MCF 10A (cell line): Measurements from ENCODE around the gene CETP. TPM values are rescaled to one million over a fixed set of nuclear protein-coding genes. Genes with fewer than 3 reads are reported as not detected.

Experiments used
- BruUV-seq: library from RNA; stranded (reverse); fragments of 400-500 nt; replicated peaks from 2 replicates; lab custom pipeline; 2021; lab: Mats Ljungman, UMichigan
- CTCF ChIA-PET: fragments of 300-600 bp; sonication (Branson Sonifier 250); formaldehyde crosslinking; extraction: SDS; loops from one replicate; lab custom pipeline; 2021; ENCODE audit warnings: antibody characterized with exemption, inconsistent platforms; lab: Yijun Ruan, JAX
- POLR2A ChIA-PET: fragments of 300-600, 350-650 bp; sonication (Branson Sonifier 250); formaldehyde crosslinking; extraction: SDS; loops from one replicate; lab custom pipeline; 2020; ENCODE audit warnings: antibody characterized with exemption, inconsistent platforms; lab: Yijun Ruan, JAX
- DNase-seq: peaks from one replicate; pipeline ENCODE4 v3.0.0-alpha.2; 2018; ENCODE audit not compliant: unreplicated experiment
- H3K27ac Mint-ChIP-seq: one replicate; pipeline ENCODE4 v1.8.0; 2022; ENCODE audit warnings: mild to moderate bottlenecking, low read depth, mixed read lengths; ENCODE audit not compliant: unreplicated experiment
- H3K27me3 Mint-ChIP-seq: one replicate; pipeline ENCODE4 v1.8.0; 2022; ENCODE audit warnings: mixed read lengths; ENCODE audit not compliant: insufficient read depth, unreplicated experiment
- H3K36me3 Mint-ChIP-seq: one replicate; pipeline ENCODE4 v1.8.0; 2022; ENCODE audit warnings: mild to moderate bottlenecking, moderate library complexity, mixed read lengths; ENCODE audit not compliant: insufficient read depth, unreplicated experiment
- H3K4me1 Mint-ChIP-seq: one replicate; pipeline ENCODE4 v1.8.0; 2022; ENCODE audit warnings: mixed read lengths; ENCODE audit not compliant: insufficient read depth, unreplicated experiment
- H3K4me3 Mint-ChIP-seq: one replicate; pipeline ENCODE4 v1.8.0; 2022; ENCODE audit warnings: mild to moderate bottlenecking, moderate library complexity, mixed read lengths; ENCODE audit not compliant: unreplicated experiment
- H3K9me3 Mint-ChIP-seq: one replicate; pipeline ENCODE4 v1.8.0; 2022; ENCODE audit warnings: mixed read lengths; ENCODE audit not compliant: unreplicated experiment
- intact Hi-C: fragments of 100-400 bp; cut with micrococcal nuclease; formaldehyde crosslinking; loops from 2 replicates; pipeline ENCODE4 v1.14.1; 2022
- total RNA-seq: library from RNA; stranded (reverse); gene quantifications from 2 replicates; pipeline ENCODE4 v1.2.3, GENCODE V29; 2022
- TF ChIP-seq, protein P1 (sequence below): fragments of 200-600 bp; IDR thresholded peaks from one replicate; pipeline ENCODE4 v1.8.0; 2022; ENCODE audit warnings: antibody characterized with exemption, mild to moderate bottlenecking; ENCODE audit not compliant: unreplicated experiment

Gene CETP
- total RNA-seq, 1 experiment from 2014 or later, result not detected

DNA sequence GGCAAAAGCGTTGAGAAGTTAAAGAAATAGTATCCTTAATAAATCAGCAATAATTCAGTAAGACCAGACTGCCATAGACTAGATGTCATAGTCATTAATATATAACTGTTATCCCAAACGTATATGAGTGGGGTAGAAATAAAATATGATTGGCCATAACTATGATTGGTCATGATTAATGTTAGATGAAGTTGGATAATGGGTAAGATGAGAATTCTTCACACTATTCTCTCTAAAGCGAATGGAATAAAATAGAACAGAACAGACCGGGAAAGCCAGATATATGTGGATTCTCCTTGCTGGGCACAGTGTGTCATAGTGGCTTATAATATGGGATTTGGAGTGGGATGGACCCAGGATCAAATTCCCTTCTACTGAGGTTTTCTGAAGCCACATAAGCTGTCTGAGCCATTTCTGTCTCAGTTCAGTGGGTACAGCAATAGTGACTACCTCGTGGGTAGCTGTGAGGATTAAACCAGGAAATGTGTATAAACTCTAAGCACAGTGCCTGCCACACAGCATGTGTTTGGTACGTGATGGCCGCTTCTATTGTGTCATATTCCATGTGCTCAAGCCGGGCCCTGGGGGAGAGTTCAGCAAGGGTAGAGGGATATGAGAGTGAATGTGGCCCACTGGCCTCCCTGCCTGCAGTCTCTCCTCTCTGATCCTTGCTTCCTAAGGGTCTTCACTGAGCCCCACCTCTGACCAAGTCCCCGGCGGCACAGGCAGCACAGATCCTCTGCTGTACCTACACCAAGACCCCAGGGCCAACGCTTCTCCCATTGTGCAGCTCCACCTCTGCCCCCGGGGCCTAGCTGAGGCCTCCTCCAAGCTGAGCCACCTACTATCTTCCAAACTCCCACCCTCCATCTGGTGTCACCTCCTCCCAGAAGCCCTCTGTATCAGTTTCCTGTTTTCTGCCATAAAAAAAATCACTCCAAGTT lies 3.7 kb downstream of the CETP start:
- H3K4me1 Mint-ChIP-seq, result peaks cover 5% of the 10 kb centered on the region
- no TSS peak for BruUV-seq
- H3K27ac Mint-ChIP-seq, result no peak overlapping the region
- no peak for DNase-seq
- no peaks in the 10 kb centered on the region for H3K36me3 Mint-ChIP-seq
- ChIA-PET POLR2A (interaction anchor here (0.9 kb wide), 1 partner anchor 34 kb away, joined by 4 read pairs; no protein-coding TSS in a partner anchor), CTCF (interaction anchor here (0.7 to 1.5 kb wide), 3 partner anchors 12 to 99 kb away, joined by 3 to 4 read pairs (median 3); no protein-coding TSS in a partner anchor)
- H3K27me3 Mint-ChIP-seq, result no peaks in the 10 kb centered on the region
- no peak overlapping the region for H3K4me3 Mint-ChIP-seq
- no peaks in the 10 kb centered on the region for H3K9me3 Mint-ChIP-seq
- intact Hi-C loops, result no loop called here
- TF ChIP-seq, protein P1, sequence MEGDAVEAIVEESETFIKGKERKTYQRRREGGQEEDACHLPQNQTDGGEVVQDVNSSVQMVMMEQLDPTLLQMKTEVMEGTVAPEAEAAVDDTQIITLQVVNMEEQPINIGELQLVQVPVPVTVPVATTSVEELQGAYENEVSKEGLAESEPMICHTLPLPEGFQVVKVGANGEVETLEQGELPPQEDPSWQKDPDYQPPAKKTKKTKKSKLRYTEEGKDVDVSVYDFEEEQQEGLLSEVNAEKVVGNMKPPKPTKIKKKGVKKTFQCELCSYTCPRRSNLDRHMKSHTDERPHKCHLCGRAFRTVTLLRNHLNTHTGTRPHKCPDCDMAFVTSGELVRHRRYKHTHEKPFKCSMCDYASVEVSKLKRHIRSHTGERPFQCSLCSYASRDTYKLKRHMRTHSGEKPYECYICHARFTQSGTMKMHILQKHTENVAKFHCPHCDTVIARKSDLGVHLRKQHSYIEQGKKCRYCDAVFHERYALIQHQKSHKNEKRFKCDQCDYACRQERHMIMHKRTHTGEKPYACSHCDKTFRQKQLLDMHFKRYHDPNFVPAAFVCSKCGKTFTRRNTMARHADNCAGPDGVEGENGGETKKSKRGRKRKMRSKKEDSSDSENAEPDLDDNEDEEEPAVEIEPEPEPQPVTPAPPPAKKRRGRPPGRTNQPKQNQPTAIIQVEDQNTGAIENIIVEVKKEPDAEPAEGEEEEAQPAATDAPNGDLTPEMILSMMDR, result no peak

DNA sequence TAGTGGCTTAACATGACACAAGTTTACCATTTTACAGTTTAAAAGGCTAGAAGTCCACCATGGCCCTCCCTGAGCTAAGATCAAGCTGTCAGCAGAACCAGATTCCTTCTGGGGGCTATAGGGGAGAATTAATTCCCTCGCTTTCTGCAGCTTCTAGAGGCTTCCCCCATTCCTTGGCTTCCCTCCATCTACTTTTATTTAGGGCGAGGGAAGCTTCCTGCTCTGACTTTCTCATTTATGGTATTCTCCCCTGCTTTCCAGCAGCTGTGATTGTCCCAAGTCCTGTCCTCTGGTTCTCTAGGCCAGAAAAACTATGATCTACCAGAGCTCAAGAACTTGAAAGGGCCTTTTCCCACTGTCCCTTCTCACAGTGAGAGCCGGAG lies 4.3 kb downstream of the CETP start:
- no peak for DNase-seq
- intact Hi-C loops, result no loop called here
- H3K9me3 Mint-ChIP-seq, result no peaks in the 10 kb centered on the region
- H3K27me3 Mint-ChIP-seq, result peaks cover 4% of the 10 kb centered on the region
- TF ChIP-seq, protein P1, result no peak
- no peak overlapping the region for H3K4me3 Mint-ChIP-seq
- H3K4me1 Mint-ChIP-seq, result peaks cover 5% of the 10 kb centered on the region
- BruUV-seq, result no TSS peak
- H3K27ac Mint-ChIP-seq, result no peak overlapping the region
- ChIA-PET POLR2A (no interaction called here), CTCF (interaction anchor here (0.7 to 1.2 kb wide), 3 partner anchors 33 to 100 kb away, joined by 3 to 4 read pairs (median 3); no protein-coding TSS in a partner anchor)
- H3K36me3 Mint-ChIP-seq, result no peaks in the 10 kb centered on the region

DNA sequence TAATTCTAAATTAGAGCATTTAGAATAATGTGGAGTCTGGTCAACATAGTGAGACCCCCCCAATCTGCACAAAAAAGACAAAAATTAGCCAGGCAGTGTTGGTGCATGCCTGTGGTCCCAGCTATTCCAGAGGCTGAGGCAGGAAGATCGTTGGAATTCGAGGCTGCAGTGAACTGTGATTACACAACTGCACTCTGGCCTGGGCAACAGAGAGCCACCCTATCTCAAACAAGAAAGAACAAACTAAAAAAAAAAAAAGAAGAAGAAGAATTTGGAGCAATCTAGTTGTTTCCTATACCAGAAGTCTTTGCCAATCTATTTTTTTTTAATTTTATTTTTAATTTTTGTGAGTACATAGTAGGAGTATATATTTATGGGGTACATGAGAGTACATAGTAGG lies 6.0 kb downstream of the CETP start:
- ChIA-PET CTCF (interaction anchor here (0.6 to 0.7 kb wide), 3 partner anchors 181 to 297 kb away, joined by 3 to 5 read pairs (median 3); no protein-coding TSS in a partner anchor), POLR2A (interaction anchor here (0.6 kb wide), 1 partner anchor 13 kb away, joined by 3 read pairs; no protein-coding TSS in a partner anchor)
- Mint-ChIP-seq H3K4me1 (peaks cover 9% of the 10 kb centered on the region), H3K27ac (no peak overlapping the region), H3K4me3 (no peak overlapping the region), H3K27me3 (peaks cover 9% of the 10 kb centered on the region), H3K9me3 (no peaks in the 10 kb centered on the region), H3K36me3 (no peaks in the 10 kb centered on the region)
- no TSS peak for BruUV-seq
- intact Hi-C loops, result no loop called here
- no peak for DNase-seq
- TF ChIP-seq, protein P1, result no peak

DNA sequence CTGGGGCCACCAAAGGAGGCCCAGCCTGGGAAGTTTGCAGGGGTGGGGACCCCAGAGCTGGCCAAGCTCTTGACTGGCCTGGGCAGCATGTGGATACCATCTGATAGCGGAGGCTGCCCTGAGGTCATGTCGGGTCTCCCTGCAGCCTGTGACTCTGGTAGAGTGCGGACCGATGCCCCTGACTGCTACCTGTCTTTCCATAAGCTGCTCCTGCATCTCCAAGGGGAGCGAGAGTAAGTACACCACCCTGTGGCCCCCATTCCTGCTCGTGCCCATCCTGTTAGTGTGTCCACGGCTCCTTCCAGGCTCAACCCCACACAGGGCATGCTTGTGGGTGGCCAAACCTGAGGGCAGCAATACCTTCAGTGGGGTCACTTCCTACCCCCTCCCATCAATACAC lies 8.0 kb downstream of the CETP start:
- H3K4me3 Mint-ChIP-seq, result no peak overlapping the region
- H3K36me3 Mint-ChIP-seq, result no peaks in the 10 kb centered on the region
- POLR2A ChIA-PET, result interaction anchor here (0.7 to 0.8 kb wide), 2 partner anchors 37 to 54 kb away, joined by 3 to 6 read pairs; no protein-coding TSS in a partner anchor
- intact Hi-C loops, result no loop called here
- DNase-seq, result no peak
- H3K27me3 Mint-ChIP-seq, result peaks cover 9% of the 10 kb centered on the region
- peaks cover 9% of the 10 kb centered on the region for H3K4me1 Mint-ChIP-seq
- TF ChIP-seq, protein P1, result no peak
- no TSS peak for BruUV-seq
- no peaks in the 10 kb centered on the region for H3K9me3 Mint-ChIP-seq
- CTCF ChIA-PET, result interaction anchor here (0.6 to 1.3 kb wide), 3 partner anchors 14 to 549 kb away, joined by 3 to 4 read pairs (median 4); no protein-coding TSS in a partner anchor
- no peak overlapping the region for H3K27ac Mint-ChIP-seq
